Stimulated activated CD8-positive, alpha-beta memory T cell treated with anti-CD3 and anti-CD28 coated beads, Interleukin-12 subunit alpha, Interleukin-12 subunit beta, amount 100 ng/mL, for 24 hours (primary cell): ENCODE data around the gene CTPS2.

Experiments used
- DNase-seq: peaks from one replicate; pipeline ENCODE4 v3.0.0-alpha.2; 2020; ENCODE audit errors: extremely low read depth

CTPS2 gene

DNA sequence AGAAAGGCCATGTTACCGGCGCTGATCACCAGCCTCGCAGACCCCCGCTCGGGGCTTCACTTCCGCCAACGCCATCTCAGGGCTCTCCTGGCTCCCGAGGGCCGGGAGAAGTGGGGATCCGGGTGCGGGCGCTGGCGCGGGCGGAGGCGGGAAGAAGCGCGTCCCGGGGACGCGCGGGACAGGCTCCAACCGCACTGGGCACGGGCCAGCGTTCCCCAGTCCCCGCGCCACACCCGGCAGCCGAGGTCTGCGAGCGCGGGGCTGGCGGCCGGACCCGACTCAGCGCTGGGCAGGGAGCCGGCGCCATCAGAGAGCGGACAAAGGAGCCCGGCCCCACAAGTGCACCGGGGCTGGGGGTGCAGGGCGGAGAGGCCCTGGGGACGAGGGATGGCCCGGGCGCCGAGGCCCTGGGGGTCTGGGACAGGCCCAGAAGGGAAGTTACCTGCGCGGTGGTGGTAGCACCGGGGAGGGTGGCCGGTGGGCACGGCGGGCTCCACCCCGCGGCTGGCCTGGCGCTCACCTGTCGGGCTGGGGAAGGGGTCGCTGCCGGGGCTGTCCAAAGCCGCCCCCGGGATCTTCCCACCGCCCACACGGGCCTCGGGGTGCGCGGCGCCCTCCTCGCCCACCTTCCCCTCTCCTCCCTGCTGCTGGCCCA, 449 bp downstream of the CTPS2 start:
- DNase-seq = no peak

DNA sequence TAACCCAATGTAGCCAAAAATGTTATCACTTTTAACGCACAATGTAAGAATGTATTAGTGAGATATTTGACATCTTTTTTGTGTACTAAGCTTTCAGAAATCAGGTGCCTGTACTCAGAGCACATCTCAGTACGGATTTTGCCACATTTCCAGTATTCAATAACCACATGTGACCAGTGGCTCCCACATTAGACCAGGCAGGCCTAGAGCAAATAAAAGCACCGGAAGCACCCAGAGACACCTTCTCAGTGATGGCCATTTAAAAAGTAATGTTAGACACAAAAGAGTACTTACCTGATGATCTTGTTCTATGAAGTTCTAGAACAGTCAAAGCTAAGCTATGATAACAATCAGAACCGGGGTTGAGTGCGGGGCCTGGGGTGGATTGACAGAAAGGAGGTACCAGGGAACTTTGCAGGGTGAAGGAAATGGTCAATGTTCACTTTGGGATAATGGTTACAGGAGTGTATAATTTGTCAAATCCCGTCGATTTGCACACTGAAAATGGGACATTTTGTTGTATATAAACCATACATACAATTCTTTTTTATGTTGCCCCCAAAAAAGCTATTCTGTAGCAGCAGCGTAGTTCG, 1.2 kb downstream of the CTPS2 start:
- DNase-seq = no peak

DNA sequence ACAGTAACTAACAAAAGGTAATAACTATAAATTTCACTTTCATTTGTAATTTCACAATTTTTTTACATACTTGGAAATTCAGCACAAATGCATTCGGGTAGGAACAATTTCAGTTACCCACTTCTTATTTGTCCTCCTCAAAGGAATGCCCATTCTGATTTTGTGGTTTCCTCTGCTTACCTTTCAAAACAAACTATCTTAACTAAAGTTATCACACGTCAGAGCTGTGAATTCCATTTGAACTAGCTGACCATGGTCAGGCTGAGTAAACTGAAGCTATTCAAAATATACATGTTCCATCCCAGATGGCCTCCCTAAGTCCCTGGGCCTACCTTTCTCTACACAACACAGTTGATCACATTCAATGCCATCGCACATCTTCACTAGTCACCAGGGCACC, 4.5 kb downstream of the CTPS2 start:
- no peak for DNase-seq

DNA sequence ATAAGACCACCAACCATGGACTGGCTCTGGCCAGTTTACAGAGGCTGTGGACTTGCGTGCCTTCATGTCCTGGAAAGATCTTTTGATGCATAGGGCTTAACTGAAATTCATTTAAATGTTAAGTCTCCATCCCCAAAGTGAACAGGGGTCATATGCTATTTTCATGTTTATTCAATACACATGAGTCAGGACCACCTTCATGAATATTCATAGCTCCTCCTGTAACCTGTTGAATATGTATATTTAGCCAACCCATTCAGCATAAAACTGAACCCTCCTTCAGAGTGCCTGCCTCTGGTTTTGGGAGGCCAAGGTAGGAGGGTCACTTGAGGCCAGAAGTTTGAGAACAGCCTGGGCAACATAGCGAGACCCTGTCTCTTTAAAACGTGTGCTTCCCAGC, 7.1 kb downstream of the CTPS2 start:
- no peak for DNase-seq

DNA sequence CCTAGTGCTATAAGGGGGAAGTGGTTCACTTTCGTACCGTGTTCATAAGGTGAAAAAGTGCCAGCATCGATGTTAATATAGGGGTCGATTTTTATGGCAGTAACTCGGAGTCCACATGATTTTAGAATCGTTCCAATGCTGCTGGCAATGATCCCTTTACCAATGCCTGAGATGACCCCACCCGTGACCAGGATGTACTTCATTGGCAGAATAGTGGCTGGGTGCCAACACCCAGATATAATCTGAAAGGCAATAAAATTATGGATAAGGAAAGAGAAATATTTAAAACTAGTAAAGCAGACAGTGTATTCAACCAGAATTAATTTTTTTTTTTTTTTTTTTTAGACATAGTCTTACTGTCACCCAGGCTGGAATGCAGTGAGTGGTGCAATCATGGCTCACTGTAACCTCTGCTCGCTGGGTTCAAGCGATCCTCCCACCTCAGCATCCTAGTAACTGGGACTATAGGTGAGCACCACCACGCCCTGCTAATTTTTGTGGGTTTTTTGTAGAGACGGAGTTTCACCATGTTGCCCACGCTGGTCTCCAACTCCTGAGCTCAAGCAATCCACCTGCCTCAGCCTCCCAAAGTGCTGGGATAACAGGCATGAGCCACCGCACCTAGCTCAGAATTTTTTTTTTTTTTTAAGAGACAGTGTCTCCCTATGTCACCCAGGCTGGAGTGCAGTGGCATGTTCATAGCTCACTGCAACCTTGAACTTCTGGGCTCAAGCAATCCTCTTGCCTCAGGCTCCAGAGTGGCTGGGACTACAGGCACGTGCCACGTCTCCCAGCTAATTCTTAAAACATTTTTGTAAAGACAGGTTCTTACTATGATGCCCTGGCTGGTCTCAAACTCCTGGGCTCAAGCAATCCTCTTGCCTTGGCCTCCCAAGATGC, 9.5 kb downstream of the CTPS2 start:
- DNase-seq = no peak

DNA sequence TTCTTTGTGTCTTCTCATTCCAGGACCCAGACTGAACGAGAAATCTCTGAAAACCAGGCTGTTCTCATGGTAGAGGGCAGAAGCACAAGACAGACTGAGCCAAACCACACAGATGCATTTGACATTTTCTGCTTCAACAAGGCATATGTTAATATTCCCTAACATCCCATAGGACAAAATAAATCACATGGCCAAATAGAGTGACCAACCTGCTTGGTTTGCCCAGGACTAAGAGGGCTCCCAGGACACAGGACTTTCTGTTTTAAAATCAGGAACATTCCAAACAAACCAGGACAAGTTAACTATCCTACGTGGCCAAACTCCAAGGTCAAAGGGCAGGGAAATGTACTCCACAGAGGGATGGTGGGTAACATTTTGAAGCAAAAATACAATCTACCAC, 11.7 kb downstream of the CTPS2 start:
- no peak for DNase-seq

DNA sequence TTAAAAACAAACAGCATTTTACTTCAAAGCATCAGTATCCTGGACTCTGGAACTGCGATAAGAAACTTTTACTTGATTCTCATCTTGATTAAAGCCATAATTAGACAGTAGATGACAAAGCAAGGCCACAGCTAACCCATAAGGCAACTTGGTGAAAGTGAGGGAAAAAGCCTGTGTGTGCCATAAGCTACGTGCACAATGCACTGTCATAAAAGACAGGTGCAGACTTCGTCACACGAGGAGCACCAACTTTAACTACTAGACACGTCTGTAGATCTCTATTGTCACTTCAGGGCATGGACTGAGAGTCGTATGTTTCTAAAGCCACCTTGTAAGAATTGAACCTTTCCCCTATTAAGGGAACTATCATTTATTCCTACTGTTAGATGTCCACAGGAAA, 13.1 kb downstream of the CTPS2 start:
- DNase-seq = no peak

DNA sequence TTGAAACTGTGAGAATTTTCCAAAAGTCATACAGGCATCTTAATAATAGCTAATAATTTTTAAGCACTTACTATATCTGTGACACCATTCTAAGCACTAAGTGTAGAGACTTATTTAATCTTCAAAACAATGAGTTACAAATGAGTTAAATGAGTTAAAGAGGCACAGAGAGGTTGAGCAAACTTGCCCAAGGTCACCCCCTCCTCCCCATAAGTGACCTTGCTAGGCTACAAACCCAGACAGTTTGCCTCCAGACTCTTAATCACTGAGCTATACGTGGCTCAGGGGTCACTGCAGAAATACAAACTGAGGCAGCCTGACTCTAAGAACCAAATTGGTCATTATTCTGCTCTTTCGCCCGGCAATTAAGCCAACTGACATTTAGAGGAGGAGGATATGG, 15.5 kb downstream of the CTPS2 start:
- DNase-seq = no peak

DNA sequence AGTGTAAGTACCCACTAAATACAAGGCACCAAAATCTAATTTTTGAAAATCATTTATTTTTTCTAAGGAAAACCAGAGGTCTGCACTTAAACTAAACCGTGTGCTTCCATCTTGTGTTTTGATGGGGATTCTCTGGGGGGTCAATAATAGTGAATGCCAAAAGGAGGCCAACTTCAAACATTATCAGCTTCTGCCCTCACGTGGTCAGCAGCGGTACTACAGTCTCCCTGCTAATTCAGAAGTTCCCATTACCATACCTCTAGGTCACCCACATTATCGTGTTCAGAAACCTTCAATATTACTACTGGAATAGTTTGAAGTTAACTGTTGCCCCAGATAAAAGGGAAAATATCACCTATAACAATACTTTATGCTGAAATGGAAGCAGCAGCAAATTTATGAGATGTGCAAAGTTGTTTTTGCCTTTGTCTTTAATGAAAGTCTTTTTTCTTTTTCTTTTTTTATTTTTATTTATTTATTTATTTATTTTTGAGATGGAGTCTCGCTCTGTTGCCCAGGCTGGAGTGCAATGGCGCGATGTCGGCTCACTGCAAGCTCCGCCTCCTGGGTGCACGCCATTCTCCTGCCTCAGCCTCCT, 17.3 kb downstream of the CTPS2 start:
- DNase-seq = peak; percentile 19

DNA sequence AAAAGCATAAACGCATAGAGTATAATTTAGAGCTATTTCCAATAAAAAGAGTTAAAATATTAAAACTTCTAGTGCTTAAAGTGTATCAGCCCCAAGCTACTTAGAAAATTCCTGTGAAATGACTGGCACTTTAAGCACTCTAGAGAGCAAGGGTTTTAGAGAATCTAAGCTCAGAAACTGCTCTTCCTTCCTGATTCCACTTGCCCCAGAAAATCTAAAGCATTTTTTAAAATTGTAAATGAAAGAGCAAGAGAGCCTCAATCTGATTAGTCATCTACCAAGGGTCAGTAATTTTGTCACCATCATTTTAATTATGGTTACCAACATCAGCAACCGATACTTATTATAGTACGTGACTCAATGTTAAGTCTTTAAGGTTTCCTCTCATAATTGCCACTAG, 25.0 kb downstream of the CTPS2 start:
- DNase-seq = no peak

DNA sequence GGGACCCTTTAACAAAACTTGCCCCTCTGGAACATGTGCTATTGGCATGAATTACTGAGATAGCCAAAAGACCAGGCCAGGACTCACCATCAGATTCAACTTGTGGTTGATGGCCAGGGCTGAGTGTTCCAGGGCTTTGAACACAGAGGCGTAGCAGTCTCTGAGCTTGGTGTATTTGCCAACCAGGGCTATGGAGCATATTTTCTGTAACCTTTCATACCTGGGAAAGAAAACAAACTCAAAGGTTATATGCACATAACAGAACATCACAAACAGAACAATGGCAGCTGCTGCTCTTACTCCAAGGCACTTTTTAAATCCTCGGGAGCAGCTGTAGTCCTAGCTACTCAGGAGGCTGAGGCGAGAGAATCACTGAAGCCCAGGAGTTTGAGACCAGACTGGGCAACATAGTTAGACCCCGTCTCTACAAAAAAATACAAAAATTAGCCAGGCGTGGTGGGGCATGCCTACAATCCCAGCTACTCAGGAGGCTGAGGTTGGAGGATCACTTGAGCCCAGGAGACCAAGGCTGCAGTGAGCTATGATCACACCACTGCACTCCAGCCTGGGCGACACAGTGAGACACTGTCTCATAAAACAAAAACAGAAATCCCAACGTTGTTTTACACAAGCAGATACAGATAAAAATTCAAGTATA, 29.3 kb downstream of the CTPS2 start:
- no peak for DNase-seq

DNA sequence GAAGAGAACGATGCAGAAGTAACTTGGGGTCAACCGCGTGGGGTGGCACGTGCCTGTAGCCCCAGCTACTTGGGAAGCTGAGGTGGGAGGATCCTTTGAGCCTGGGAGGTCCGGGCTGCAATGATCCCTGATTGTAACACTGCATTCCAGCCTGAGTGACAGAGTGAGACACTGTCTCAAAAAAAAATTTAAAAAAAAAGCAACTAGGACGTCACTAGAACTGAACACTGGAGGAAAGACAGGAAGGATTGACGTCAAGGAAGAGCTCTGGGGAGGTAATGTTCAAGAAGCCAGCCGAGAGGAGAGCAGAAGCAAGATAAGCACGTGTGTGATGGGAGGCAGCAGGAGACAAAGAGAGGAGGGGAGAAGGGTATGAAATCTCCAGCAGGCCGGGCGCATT, 33.8 kb downstream of the CTPS2 start:
- no peak for DNase-seq

DNA sequence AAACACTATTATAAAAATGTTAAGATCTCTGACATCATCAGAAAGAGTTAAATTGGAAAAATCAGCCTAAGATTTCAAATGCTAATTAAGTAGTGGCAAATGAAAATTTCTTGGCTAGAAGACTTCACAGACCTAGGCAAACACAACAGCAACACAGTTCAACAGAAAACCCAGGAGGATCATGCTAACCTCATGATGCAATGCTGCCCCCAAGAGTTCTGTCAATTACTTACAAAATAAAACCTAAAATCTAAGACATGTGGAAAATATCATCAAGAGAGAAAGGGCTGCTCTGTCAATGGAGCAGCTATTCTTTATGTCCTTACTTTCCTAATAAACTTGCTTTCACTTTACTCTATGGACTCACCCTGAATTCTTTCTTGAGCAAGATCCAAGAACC, 41.5 kb downstream of the CTPS2 start:
- DNase-seq = no peak

DNA sequence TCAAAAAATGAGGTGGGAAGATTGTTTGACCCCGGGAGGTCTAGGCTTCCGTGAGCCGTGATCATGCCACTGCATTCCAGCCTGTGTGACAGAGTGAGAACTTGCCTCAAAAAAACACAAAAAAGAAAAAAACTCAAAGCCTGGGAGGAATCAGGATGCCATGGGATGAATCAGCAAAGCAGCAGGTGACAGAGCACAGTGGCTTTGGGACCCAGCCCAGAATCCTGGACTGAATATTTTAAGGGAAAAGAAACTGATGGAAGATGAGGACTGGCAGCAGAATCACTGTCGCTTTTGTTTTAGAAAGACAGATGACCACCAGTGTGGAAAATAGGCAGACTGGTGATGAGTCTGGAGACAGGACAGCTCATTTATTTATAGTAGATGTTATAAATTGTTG, 45.9 kb downstream of the CTPS2 start:
- no peak for DNase-seq

DNA sequence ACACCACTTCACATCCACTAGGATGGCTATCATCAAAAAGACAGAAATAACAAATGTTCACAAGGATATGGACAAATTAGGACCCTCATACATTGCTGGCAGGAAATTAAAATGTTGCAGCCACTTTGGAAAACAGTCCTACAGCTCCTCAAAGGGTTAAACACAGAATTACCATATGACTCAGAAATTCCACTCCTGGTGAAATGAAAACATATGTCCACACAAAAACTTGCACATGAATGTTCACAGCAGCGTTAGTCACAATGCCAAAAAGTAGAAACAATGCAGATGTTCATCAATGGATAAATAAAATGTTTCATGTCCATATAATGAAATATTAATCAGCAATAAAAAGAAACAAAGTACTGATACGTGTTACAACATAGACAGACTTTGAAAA, 47.4 kb downstream of the CTPS2 start:
- DNase-seq = no peak

DNA sequence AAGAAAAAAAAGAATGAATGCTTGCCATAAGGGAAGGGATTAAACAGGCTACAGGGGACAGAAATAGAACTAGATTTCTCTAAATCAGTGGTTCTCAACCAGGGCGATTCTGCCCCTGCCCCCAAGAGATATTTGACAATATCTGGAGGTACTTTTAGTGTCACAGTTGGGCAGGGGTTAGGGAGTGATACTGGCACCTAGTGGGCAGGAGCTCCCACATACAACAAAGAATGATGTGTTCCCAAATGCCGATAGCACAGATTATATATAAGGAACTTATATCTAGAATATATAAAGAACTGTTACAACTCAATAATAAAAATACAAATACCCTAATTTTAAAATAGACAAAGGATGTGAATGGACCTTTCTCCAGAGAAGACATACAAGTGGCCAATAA, 47.8 kb downstream of the CTPS2 start:
- no peak for DNase-seq

DNA sequence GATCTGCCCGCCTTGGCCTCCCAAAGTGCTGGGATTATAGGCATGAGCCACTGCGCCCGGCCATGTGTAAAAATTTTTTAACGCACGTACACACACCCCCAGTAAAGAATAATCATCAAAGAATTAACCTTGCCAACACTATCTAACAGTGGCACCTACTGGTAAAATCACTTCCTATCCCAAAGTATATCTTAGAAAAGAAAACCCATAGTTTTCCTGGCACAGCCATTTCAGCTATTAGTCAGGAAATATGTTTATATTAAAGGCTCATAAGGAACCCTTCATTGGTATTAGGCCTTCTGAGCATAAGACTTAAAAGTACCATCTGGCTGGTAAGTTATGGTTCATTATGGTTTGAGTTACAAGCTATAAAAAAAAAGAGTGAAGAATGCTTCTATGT, 48.4 kb downstream of the CTPS2 start:
- no peak for DNase-seq

DNA sequence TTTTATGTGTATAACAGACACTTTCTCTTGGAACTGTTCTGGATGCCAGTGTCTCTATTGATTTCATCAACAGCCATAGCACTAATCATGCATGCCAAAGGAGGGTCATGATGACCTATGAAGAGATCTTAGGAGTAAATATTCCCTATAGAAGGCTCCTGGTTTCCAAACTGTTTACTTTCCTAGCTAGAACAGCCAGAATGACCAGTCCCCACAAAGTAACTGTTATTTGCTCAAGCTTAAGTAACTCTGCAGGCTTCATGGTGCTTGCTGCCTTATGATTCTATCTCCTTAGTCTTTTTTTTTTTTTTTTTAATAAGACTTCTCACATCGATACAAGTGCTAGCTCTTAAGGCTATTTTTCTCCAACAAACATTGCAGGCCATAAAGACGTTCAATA, 50.1 kb downstream of the CTPS2 start:
- no peak for DNase-seq

DNA sequence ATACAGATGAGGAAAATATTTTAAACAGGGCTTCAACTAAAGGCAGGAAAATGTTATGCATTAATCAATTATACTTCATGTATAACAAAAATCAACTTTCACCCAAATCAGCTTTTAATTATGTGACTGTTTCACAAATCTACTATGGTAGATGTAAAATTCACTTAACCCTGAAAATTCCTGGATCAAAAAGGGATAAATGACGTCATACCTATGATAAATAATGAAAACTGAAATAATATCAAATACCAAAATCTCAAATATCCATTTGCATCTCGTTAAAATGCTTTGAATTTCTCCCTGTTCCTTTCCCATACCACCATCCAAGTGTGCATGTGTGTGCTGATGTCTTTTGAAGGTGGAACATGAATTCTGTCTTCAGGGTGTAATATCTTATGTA, 51.0 kb downstream of the CTPS2 start:
- DNase-seq = no peak

DNA sequence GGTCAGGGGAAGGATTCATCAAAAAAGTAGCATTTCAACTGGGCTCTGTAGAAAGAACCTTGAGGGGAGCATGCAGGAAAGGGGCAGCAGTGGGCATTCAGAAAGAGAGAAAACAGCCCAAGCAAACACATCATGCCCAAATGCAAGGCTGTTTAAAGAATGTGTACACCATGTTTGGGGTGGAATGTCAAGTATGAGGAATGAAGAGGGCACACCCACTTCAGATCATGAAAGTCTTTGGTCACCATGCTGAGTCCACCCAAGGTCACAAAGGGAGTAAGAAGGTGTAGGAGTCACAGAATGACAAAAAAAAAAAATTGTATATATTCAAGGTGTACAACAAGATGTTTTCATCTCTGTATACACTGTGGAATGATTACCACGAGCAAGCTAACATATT, 53.1 kb downstream of the CTPS2 start:
- no peak for DNase-seq

DNA sequence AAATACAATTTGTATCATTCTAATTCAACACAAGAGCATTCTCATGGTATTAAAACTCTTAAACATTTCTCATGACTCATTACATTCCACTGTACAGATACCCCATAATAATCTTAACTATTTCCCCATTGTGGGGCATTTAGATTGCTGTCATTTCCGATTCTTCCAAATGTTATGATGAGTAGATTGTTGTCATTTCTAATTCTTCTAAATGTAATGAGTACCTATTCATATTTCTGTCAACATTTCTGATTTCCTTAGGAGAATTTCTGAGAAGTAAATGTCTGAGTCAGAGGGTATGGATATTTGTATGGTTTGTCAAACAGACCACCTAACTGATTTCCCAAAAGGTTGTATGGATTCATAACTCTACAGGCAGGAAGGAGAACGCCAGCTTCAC, 54.2 kb downstream of the CTPS2 start:
- DNase-seq = no peak

DNA sequence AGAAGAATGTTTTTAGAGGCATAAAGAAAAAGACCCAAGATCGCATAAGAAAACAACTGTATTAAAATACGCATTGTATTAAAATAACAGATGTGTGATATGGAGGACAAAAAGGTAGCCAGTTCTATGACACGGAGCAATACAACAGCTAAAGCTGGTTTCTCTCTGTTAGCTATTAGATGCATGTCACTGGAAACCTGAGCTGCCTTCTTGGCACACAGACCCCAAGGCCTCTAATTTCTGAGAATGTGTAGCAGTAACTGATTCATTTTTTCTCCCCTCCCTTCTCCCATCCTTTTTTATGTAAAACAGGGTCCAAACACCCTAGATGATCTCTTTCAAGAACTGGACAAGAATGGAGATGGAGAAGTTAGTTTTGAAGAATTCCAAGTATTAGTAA, 58.4 kb downstream of the CTPS2 start:
- no peak for DNase-seq
